Islet of Langerhans (tissue), 1 donor: ENCODE measurements around the gene AP1B1.
"Not testable (repeated sequence)": the region's sequence is repeated elsewhere in the genome, so short reads cannot be mapped to it uniquely, and the experiment has no call there.

Source experiments
- FAIRE-seq: peaks from one replicate; lab custom pipeline; 2011; peaks lifted over from hg19 to GRCh38; lab: Jason Lieb, UNC

The AP1B1 gene

DNA sequence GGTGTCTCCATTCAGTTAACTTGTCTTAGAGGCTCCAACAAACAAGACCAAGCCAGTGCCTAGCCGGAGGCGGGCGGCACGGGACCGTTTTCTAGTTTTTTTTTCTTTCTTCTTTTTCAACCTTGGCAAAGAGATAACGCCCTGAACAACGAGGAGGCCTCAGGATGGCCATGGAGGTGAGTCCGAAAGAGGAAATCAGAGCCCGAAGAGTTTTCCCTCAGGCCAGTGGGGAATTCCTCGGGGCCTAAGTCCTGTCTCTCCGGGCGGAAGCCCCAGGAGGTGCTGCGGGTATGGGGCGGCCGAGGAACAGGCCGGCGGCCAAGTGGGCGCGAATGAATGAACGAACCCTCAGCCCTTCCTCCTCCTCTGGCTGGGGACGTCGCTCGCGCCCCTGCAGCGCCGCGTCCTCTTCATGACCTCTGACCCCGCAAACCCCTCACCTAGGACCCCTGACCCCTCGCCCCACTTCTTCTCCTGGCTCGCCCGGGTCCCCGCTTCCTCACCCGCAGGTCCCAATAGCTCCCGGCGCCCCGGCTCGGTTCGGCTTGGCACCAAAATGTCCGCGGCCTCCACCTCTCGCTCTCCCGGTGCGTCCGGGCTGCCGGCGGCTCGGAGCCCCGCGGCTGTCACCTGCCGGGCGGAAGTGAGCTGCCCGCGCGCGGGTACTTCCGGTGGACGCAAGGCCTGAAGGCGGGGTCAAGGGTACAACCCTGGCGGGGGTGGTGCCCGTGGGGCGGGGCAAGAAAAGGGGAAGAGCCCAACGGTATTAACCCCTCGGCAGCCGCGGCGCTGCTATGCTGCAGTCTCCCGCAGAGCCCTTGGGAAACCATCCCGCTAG lies at the start of gene AP1B1:
Gene AP1B1 (minus strand): TSS at position 650 of the 838 bp plus-strand sequence. CDS start 21,327 bp downstream, outside the sequence.
- FAIRE-seq: no peak

DNA sequence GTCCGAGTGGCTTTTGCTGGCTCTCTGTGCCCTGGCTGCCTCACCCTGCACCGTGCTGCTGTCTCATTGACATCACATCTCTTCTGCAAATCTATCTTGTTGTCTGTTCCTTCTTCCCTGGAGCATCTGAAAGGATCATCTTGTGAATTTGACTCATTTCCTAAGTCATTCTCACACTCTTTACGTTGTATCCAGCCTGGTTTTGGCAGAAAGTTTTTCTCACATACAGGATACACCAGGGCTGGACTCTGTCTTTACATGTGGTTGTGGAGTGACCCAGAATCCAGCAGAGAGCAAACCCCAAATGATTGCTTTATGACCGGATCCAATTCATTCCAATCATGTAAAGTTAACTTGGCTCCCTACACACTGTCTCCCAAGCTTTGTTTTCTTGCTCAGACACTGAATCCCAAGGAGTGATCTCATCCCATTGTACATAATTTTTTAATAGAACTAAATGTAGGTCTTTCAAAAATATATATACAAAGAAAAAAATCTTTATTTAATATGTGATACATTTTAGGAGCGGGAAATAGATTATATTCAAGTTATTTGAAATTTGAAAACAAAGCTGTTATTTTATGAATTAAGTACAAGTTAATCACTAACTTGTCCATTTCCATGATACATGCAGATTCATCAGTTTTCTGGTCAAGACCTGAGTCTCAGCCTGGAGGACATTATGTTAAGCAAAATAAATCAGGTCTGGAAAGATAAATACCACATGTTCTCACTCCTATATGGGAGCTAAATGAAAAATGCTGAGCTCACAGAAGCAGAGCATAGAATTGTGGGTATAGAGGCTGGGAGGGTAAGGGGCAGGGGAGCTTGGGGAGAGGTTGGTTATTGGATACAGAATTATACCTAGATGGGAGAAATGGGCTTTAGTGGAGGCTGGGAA lies 47.1 kb upstream of the AP1B1 start:
- FAIRE-seq: no peak

DNA sequence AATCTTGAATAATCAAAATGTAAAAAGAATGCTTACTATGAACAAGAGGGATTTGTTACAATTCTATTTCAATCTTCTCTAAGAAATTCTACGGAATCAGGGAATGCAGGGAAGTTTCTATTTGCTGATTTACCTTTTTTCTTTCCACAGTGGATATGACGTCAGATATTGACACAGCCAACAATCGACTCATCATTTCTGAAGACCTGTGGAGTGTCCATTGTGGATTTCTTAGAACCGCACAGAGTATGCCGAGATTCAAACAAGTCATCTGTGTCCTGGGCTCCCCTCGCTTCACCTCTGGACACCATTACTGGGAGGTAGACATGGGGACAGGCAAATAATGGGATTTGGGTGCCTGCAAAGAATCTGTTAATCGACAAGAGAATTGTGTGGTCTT lies 45.9 kb upstream of the AP1B1 start:
- no peak for FAIRE-seq

DNA sequence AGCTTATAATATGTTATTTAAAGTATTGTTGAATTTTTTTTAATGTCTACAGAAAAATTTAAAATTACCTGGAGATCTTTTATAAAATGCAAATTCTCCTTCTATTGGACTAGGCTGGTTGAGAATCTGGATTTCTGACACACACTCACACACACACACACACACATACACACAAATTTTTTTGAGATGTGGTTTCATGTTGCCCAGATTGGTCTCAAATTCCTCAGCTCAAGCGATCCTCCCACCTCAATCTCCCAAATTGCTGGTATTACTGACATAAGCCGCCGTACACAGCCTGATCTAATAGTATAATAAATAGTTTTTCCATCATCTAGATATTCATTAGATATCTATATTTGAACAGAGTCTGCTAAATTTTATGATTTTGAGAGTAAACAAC lies 45.5 kb upstream of the AP1B1 start:
- FAIRE-seq: no peak

DNA sequence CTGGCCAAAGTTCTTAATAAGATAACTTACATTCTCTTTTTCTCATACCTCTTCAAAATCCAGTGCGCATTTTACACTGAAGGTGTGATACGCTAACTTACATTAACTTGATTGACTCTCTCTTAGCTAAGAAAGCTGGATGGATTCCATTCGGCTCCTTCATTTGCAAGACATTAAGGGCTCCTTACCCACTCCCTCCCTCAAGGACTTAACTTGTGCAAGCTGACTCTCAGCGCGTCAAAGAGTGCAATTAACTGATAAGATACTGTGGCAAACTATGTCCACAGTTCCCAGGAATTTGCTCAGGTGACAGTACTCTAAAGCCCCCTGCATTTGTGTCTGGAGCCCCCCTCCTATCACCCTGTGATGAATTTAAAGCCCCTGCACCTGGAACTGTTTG lies 43.6 kb upstream of the AP1B1 start:
- FAIRE-seq: no peak

DNA sequence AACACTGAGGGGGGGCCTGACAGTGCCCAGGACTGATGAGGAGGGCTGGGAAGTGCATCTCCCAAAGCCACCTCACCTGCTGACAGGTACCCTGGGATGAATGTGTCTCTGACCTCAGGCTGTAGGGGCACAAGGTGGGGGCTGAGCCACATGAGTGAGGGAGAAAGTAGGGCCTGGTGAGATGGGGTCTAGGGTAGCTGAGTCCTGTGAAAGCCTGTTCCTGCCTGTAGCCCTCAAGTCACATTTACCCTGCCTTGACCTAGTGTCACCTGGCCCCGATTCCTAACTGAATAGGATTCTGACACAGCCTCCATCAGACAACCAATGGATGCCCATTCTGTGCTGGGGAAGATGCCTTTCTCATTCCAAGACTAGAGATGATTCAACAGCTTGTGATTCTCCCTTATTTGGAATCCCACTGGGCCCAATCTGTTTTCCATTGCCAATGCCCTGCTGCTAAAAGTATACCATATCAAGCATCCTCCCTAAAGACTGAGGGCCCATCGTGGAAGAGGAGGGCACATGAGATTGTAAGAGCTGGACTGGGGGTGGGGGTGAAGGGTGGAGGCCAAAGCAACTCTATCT lies 38.9 kb upstream of the AP1B1 start:
- no peak for FAIRE-seq

DNA sequence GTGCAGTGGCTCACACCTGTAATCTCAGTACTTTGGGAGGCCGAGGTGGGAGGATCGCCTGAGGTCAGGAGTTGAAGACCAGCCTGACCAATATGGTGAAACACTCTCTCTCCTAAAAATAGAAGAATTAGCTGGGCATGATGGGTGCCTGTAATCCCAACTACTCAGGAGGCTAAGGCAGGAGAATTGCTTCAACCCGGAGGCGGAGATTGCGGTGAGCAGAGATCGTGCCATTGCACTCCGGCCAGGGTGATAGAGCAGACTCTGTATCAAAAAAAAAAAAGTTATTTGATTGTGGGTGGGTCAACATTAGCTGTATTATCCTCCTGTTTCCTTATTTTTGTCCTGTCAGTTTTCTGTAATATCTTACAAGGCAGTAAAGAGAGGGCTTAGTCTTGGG lies 38.1 kb upstream of the AP1B1 start:
- FAIRE-seq: no peak

DNA sequence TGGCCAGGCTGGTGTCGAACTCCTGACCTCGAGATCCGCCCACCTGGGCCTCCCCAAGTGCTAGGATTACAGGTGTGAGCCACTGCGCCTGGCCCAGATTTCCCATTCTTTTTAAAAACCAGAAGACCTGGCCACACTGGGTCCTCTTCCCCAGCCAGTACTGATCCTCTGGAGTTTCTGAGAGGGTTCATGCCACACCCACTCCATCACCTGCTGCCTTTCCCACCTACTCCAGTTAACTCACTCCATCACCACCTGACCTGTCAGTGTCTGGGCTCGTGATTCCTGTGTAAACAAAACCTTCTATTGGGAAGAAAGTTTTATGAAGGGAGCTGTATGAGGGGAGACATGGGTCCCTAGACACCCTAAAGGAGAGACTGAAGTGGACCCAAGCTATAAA lies 30.3 kb upstream of the AP1B1 start:
- not testable (repeated sequence) for FAIRE-seq

DNA sequence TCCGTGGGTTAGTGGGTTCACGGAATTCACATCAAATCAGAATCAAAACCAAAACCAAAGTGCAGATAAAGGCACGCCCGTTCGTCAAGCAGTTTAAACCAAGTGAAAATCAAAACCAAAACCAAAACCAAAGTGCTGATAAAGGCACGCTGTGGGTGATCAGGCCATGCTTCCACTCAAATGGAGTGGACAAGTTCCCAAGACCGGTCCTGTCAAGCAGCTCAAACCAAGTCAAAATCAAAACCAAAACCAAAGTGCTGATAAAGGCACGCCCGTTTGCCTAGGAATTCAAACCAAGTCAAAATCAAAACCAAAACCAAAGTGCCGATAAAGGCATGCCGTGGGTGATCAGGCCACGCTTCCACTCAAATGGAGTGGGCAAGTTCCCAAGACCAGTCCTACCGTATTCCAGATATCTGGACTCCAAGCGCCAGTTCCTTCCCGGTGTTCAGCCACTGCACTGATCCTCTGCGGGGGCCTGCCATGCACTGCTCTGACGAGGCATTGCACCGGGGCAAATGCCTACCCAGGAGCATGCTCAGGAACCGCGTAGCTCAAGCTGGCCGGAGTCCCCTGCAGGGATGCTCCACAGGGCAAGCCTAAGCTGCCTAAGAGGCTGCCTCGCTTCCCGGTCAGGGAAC lies 26.7 kb upstream of the AP1B1 start:
- FAIRE-seq: not testable (repeated sequence)

DNA sequence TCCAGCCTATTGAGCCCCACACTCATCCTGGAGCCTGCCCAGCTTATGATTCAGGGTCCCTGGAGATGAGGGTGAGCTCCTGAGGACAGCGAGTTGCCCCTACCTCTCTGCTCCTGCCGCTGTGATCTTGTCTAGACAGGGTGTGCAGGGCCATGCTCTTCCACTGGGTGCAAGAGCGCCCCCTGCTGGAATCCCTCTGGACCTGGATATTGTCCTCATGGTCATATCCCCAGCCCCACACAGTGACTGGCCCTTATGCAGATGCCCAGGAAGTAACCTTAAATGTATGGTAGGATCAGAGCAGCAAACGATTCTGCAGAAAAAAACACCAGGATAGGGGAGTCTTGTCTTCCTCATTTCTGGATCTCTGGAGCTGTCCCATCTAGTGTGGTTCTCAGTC lies 24.4 kb upstream of the AP1B1 start:
- not testable (repeated sequence) for FAIRE-seq

DNA sequence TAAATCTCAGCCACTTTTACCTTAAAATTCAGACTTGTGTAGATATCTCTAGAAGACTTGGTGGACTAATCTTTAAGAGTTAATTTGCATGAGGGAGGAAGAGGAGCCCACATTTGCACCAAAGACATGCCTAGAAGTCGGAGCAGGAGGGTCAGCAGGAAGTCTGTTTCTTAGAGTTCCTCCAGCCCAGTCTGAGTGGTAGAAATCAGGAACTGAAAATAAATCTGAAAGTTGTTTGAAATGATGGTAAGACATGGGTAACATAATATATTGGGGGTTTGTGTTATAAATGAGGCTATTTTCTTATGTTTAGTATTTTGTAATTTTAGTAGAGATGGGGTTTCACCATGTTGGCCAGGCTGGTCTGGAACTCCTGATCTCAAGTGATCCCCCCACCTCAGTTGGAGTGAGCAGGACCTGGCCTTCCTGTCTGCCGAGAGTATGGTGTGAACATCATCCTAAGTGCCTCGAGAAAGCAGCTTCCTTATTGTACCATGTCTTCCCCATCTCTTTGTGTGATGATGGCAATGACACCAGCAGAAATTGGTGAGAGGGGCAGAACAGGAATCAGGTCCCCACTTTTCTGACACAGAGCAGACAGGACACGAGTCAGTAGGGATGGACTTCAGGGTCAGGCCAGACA lies 23.3 kb upstream of the AP1B1 start:
- not testable (repeated sequence) for FAIRE-seq

DNA sequence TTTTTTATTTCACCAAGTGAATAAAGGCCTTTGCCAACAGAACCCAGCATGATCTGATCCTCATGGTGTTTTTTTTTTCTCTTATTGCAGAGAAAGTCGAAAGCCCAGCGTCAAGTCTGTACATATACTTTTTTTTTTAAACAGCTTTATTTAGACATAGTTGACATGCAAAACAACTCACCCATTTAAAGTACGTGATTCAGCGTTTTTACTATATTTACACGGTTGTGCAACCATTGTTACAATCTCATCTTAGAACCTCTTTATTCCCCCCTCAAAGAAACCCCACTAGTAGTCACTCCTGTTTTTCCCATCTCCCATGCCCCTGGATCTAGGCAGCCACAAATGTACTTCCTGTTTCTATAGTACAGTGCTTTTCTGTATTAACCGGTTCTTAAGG lies 20.6 kb upstream of the AP1B1 start:
- no peak for FAIRE-seq

DNA sequence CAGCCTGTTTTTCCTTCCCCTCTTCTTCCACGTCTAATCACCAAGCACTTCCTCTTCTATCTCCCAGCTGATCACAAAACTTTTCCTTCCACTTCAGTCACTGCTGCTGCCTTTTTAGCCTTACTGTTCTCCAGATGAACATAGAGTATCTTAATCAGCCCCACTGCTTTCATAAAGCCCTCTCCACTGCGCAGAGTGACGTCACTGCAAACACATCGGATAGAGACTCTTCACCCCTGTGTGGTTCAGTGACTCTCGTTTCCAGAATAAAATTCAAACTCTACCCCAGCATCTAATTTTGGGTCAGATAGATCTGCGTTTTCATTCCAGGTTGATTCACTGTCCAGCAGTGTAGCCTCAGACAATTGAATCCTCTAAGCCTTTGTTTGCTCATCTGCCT lies 13.2 kb upstream of the AP1B1 start:
- FAIRE-seq: not testable (repeated sequence)

DNA sequence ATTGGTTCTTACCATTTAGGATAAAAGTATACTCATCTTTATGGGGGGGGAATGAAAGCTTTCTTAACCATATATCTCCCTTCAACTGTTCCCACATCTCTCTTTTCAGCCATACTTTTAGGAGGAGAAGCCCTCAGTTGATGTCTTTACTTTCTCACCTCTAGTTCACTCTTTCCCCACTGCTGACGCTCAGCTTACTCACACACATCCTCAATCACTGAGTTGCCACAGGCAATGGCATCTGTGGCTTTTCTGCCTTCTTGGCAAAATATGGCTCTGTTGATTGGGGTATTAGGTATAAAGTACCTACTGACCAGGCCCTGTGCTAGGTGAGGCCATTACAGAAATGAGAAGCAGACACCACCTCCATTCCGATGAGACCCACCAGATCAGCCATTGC lies 12.2 kb upstream of the AP1B1 start:
- no peak for FAIRE-seq

DNA sequence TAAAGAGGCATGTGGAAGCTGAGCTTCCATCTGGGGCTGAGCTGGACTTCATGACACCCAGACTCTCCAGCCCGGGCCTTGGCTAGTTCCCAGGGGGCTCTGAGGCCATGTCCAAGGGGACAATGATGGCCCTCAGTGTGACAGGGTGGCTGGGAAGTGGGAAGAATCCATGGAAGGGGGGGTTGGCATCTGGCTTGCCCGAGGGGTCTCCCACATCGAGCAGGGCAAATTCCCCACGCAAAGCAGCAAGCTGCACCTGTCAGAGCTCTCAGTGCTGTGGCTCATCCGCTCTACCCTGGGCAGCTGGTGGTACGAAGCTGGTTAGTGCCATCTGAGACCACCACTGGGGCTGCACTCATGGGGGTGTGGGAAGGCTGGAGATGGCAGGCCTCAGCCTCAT lies 9.4 kb upstream of the AP1B1 start:
- no peak for FAIRE-seq

DNA sequence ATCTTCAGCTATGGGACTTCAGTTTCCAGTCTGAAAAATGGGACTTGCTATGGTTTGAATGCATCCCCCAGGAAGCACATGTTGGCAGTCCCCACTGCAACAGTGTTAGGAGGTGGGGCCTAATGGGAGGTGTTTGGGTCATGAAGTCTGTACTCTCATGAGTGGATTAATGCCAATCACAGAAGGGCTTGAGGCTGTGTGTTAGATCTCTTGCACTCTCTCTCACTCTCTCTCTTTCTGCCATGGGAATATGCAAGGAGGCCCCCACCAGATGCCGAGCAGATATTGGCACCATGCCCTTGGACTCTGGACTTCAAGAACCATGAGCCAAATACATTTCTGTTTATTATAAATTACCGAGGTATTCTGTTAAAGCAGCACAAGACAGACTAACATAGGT lies 7.8 kb upstream of the AP1B1 start:
- no peak for FAIRE-seq

DNA sequence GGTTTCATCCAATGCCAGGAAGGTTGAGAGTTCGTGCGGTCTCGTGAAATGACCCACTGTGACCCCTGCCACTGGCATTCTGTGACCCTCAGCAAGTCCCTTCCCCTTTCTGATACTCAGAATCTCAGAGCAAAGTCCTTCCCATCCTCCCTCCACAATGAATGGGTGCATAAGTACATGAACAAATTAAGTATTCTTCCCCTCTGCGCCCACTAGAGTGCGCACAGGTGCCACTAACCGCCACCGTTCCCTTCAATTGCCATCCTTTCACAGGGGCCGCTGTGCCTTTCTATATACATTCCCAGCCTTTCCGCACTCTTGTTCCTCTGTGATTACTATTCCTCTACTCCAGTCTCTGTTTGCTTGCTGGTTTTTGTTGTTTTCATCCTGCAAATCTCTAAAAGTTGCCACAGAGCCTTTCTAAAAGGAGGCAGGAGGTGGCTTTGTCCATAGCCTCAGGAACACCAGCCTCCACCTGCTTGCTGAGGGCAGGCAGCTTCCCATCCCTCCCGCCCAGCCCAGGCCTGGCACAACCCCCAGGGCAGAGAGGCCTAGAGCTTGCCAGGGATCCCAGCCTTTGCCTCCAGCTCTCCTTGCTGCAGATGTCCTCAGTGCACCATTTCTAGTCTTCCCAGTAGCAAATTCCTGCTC lies 6.7 kb upstream of the AP1B1 start:
- FAIRE-seq: no peak

DNA sequence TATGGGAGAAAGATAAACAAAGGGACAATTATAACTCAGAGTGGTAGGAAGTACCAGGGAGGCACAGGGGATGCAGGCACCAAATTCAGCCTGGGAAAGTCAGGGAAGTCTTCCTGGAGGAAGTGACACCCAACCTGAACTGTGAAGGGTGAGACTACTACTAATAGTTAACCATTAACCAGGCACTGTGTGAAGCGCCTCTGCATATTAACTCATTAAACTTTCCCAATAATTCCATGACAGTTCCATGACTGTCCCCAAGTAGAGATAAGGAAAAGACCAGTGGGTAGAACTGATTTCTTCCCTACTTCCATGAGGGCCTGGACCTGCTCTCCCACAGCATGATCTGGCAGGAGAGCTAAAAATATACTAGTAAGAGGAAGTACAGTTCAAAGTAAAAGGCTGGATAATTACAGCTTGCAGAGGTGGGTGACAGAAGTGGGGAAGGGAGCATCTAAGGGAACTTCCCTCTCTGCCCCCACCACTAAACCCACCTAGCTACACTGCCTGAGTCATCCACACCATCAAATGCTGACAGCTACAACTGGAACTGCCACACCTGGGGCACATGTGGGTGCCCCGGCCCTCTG lies 4.7 kb upstream of the AP1B1 start:
- no peak for FAIRE-seq

DNA sequence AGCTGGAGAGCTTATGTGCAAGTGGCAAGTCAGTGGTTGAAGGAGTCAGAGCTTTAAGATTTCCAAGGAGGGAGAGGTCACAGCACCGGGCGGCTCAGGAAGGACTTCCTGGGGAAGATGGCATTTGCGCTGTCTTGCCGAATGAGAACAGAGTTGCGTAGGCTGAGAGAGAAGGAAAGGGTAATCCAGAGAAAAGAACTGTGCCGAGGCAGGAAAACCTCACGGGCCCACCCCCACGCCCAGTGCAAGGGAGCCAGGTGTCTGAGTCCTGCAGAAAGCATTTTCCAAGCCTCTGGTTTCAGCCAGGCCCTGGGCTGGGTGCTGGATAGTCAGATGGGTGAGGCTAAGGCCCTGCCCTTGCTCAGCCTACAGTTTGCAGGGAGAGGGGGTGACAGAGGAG lies 3.2 kb upstream of the AP1B1 start:
- FAIRE-seq: no peak

DNA sequence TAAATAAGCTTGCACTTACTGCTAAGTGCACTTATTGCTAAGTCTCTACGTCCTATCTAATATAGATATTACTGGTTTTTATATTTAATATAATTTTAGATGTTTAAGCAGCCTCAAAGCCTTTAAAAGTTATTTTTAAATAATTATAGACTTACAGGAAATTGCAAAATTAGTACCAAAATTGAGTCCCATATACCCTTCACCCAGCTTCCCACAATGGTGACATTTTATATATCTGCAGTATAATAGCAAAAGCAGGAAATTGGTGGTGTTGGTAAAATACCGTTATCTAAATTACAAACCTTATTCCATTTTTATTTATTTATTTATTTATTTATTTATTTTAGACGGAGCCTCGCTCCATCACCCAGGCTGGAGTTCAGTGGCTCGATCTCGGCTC lies 1.9 kb upstream of the AP1B1 start:
- no peak for FAIRE-seq

DNA sequence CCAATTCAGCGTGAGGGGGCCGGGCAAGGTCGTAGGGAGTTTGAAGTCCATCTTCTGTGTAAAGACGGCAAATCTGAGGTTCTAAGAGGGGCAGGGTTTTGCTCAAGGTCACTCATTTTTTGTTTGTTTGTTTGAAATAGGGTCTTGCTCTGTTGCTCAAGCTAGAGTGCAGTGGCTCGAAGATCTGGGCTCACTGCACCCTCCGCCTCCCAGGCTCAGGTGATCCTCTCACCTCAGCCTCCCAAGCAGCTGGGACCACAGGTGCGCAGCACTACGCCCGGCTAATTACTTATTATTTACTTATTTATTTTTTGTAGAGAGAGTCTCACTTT lies 355 bp upstream of the AP1B1 start:
- no peak for FAIRE-seq
